Measurements from ENCODE around the gene FANCD2.
"Not testable (repeated sequence)": the region's sequence is repeated elsewhere in the genome, so short reads cannot be mapped to it uniquely, and the experiment has no call there.

FANCD2 gene

DNA sequence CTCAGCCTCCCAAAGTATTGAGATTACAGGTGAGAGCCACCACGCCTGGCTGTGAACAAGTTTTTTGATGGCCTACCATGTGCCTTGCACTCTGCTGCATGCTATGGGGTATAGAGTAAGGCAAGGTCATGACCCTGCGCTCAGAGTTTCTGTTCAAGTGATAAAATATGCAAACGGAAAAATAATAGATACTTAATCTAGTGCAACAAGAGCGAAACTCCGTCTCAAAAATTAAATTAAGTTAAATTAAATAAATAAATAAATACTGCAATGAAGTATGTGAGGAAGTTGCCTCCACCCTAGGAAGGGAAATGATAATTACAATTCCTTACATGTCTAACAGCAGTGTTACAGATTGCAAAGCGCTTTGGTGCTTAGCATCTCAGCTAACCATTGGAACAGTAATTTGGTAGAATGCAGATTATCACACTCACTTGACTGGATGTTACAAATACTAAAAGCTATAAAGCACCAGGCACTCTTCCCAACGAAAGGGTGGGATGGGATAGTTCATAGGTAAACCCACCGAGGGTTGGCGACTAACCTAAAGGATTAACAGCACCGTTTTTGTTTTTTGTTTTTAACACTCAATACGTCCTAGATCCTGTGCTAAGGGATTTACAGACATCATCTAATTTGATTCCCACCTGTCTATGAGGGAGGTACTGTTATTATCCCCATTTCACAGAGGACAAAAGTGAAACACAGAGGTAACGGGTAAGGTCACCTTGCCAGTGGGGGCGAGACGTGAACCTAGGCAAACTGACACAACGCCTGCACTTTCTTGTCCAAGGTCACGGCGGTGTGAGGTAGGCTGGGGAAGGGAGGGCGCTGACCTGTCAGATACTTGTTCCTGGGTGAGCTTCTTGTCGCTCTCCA, 793 bp upstream of the FANCD2 start:
- DNase-seq, result no peak
- no peaks in the 10 kb centered on the region for H3K9me3 Mint-ChIP-seq
- peaks cover 31% of the 10 kb centered on the region for H3K4me1 Mint-ChIP-seq
- no peaks in the 10 kb centered on the region for H3K27me3 Mint-ChIP-seq
- peak overlapping the region; percentile 98 for H3K4me3 Mint-ChIP-seq
- peaks cover 27% of the 10 kb centered on the region for H3K36me3 Mint-ChIP-seq
- H3K27ac Mint-ChIP-seq, result peak overlapping the region; percentile 97
- CTCF ChIA-PET, result interaction anchor here (0.8 to 1.0 kb wide), 2 partner anchors 9 to 95 kb away, joined by 3 to 5 read pairs; no protein-coding TSS in a partner anchor

DNA sequence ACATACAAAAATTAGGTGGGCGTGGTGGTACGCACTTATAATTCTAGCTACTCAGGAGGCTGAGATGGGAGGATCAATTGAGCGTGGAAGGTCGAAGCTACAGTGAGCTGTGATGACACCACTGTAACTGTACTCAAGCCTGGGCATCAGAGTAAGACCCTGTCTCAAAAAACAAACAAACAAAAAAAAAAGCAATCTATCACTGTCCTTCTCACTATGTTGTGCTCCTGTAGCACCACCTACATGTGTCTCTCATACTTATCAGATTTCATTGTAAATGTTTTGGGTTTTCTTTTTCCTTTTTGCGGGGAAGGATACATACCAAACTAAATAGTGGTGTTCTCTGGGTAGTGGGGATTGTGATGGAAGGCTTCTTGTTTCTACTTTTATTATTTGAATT, 14.8 kb downstream of the FANCD2 start:
- no peak for DNase-seq
- Mint-ChIP-seq H3K36me3 (peaks cover 46% of the 10 kb centered on the region), H3K9me3 (no peaks in the 10 kb centered on the region), H3K4me3 (no peak overlapping the region), H3K4me1 (no peaks in the 10 kb centered on the region), H3K27ac (peak overlapping the region; percentile 75), H3K27me3 (no peaks in the 10 kb centered on the region)
- CTCF ChIA-PET, result no interaction called here

- H3K36me3 Mint-ChIP-seq, result peaks cover 52% of the 10 kb centered on the region
- H3K4me3 Mint-ChIP-seq, result no peak overlapping the region
- H3K4me1 Mint-ChIP-seq, result no peaks in the 10 kb centered on the region
- CTCF ChIA-PET, result interaction anchor here (1.2 kb wide), 1 partner anchor 239 kb away, joined by 3 read pairs; no protein-coding TSS in a partner anchor
- no peak overlapping the region for H3K27ac Mint-ChIP-seq
- no peak for DNase-seq
- no peaks in the 10 kb centered on the region for H3K9me3 Mint-ChIP-seq
- H3K27me3 Mint-ChIP-seq, result no peaks in the 10 kb centered on the region
These were observed 21.6 kb downstream of the FANCD2 start for GRCh38 chr3:10047876-10048275.

DNA sequence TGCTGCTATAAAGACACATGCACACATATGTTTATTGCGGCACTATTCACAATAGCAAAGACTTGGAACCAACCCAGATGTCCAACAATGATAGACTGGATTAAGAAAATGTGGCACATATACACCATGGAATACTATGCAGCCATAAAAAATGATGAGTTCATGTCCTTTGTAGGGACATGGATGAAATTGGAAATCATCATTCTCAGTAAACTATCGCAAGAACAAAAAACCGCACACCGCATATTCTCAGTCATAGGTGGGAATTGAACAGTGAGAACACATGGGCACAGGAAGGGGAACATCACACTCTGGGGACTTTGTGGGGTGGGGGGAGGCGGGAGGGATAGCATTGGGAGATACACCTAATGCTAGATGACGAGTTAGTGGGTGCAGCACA, 26.8 kb downstream of the FANCD2 start:
- H3K4me3 Mint-ChIP-seq, H3K27me3 Mint-ChIP-seq, H3K9me3 Mint-ChIP-seq, DNase-seq, H3K4me1 Mint-ChIP-seq, CTCF ChIA-PET: not testable (repeated sequence)
- H3K27ac Mint-ChIP-seq, result peak overlapping the region; percentile 47
- peaks cover 46% of the 10 kb centered on the region for H3K36me3 Mint-ChIP-seq

- no peak overlapping the region for H3K27ac Mint-ChIP-seq
- H3K4me3 Mint-ChIP-seq, result no peak overlapping the region
- no peaks in the 10 kb centered on the region for H3K4me1 Mint-ChIP-seq
- peaks cover 38% of the 10 kb centered on the region for H3K36me3 Mint-ChIP-seq
- H3K27me3 Mint-ChIP-seq, result no peaks in the 10 kb centered on the region
- no peak for DNase-seq
- no peaks in the 10 kb centered on the region for H3K9me3 Mint-ChIP-seq
- CTCF ChIA-PET, result no interaction called here
These were observed 28.9 kb downstream of the FANCD2 start for GRCh38 chr3:10055097-10055496.

GRCh38 chr3:10070077-10070476, 43.8 kb downstream of the FANCD2 start:
- H3K9me3 Mint-ChIP-seq, H3K27ac Mint-ChIP-seq, H3K27me3 Mint-ChIP-seq, DNase-seq, CTCF ChIA-PET, H3K4me1 Mint-ChIP-seq, H3K4me3 Mint-ChIP-seq: not testable (repeated sequence)
- peaks cover 54% of the 10 kb centered on the region for H3K36me3 Mint-ChIP-seq

DNA sequence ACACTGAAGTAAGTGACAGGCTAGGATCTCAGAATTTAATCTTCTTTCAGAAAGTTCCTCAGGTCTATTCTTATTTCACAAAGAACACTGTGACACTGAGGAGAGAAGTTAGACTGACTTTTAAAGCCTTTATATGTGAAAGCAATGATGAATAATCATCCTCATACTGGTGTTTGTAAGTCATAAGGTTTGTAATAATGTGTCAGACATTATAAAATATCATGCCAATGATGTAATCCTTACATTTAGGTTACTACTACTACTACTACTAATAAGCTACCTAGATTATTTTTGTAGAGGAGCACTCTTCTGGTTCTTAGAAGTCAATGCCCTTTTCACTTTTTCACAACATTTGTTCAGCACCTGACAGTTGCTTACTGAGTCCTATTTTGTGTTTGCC, 48.4 kb downstream of the FANCD2 start:
- no peak for DNase-seq
- Mint-ChIP-seq H3K4me1 (no peaks in the 10 kb centered on the region), H3K27me3 (no peaks in the 10 kb centered on the region), H3K27ac (no peak overlapping the region), H3K9me3 (no peaks in the 10 kb centered on the region), H3K4me3 (no peak overlapping the region), H3K36me3 (peaks cover 28% of the 10 kb centered on the region)
- CTCF ChIA-PET, result interaction anchor here (1.8 kb wide), 1 partner anchor 15 kb away, joined by 3 read pairs; no protein-coding TSS in a partner anchor

DNA sequence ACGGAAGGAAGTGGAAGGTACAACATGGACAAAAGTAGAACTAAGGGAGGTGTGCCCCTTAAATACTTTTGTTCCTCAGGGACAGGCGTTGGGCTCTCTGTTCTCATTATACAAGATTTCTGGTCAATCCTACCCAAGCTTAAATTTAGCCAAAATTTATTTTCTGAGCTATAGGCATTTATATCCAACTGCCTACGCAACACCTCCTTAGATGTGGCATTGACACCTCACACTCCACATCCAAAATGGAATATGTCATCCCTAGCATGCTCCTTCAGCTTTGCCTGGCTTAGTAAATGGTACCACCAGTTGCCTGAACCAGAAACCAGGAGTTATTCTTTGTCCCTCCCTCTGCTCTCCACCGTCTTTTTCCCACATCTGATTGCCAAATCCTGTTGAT, 55.6 kb downstream of the FANCD2 start:
- H3K4me1 Mint-ChIP-seq, result no peaks in the 10 kb centered on the region
- no peak overlapping the region for H3K27ac Mint-ChIP-seq
- no peak for DNase-seq
- no peaks in the 10 kb centered on the region for H3K9me3 Mint-ChIP-seq
- no peak overlapping the region for H3K4me3 Mint-ChIP-seq
- peaks cover 46% of the 10 kb centered on the region for H3K36me3 Mint-ChIP-seq
- CTCF ChIA-PET, result interaction anchor here (1.6 kb wide), 1 partner anchor 300 kb away, joined by 3 read pairs; no protein-coding TSS in a partner anchor
- no peaks in the 10 kb centered on the region for H3K27me3 Mint-ChIP-seq

DNA sequence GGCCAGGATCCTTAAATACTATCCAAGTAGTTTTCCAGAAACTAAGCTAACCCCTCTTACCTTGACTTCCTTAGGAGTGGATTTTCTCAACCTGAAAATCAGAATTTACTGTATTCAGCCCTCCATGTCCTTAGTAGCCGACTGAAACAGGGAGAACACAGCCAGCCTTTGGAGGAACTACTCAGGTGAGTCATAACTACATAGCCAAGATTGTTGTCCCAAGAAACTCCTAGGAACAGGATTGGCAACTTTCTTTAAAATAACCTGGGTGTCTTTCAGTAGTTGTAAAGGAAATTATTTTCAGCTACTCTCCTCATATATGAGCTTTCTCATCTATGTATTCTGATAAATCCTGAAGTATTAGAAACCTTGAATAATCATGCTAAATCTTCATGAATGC, 59.5 kb downstream of the FANCD2 start:
- no peaks in the 10 kb centered on the region for H3K4me1 Mint-ChIP-seq
- H3K4me3 Mint-ChIP-seq, result no peak overlapping the region
- no peak for DNase-seq
- CTCF ChIA-PET, result no interaction called here
- peaks cover 58% of the 10 kb centered on the region for H3K36me3 Mint-ChIP-seq
- H3K27me3 Mint-ChIP-seq, result no peaks in the 10 kb centered on the region
- no peak overlapping the region for H3K27ac Mint-ChIP-seq
- no peaks in the 10 kb centered on the region for H3K9me3 Mint-ChIP-seq

GRCh38 chr3:10088256-10088655, 62.0 kb downstream of the FANCD2 start:
- H3K27me3 Mint-ChIP-seq, result no peaks in the 10 kb centered on the region
- no peak for DNase-seq
- no peaks in the 10 kb centered on the region for H3K4me1 Mint-ChIP-seq
- no peaks in the 10 kb centered on the region for H3K9me3 Mint-ChIP-seq
- CTCF ChIA-PET, result no interaction called here
- H3K36me3 Mint-ChIP-seq, result peaks cover 52% of the 10 kb centered on the region
- H3K27ac Mint-ChIP-seq, result no peak overlapping the region
- no peak overlapping the region for H3K4me3 Mint-ChIP-seq

GRCh38 chr3:10090179-10090578, 63.9 kb downstream of the FANCD2 start:
- CTCF ChIA-PET, result no interaction called here
- no peaks in the 10 kb centered on the region for H3K4me1 Mint-ChIP-seq
- no peaks in the 10 kb centered on the region for H3K9me3 Mint-ChIP-seq
- DNase-seq, result no peak
- no peaks in the 10 kb centered on the region for H3K27me3 Mint-ChIP-seq
- peaks cover 46% of the 10 kb centered on the region for H3K36me3 Mint-ChIP-seq
- no peak overlapping the region for H3K4me3 Mint-ChIP-seq
- no peak overlapping the region for H3K27ac Mint-ChIP-seq

DNA sequence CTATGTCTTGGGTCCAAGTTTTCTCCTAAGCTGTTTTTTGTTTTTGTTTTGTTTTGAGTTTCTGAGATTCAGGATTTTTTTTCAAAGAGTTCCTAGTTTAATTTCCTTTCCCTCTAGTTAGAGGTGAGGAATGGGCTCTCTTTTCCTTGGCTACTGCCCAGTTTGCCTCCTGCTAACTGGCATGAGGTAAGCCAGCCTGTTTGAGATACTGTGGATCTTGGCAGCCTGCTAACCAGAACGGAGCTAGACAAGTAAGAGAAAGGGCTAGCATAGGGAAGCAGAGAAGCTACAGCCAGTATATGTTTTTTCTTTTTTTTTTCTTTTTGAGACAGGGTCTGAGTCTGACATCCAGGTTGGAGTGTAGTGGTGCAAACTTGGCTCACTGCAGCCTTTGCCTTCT, 64.5 kb downstream of the FANCD2 start:
- H3K9me3 Mint-ChIP-seq, CTCF ChIA-PET, H3K27me3 Mint-ChIP-seq, H3K27ac Mint-ChIP-seq, H3K4me1 Mint-ChIP-seq, H3K4me3 Mint-ChIP-seq, DNase-seq: not testable (repeated sequence)
- peaks cover 46% of the 10 kb centered on the region for H3K36me3 Mint-ChIP-seq

DNA sequence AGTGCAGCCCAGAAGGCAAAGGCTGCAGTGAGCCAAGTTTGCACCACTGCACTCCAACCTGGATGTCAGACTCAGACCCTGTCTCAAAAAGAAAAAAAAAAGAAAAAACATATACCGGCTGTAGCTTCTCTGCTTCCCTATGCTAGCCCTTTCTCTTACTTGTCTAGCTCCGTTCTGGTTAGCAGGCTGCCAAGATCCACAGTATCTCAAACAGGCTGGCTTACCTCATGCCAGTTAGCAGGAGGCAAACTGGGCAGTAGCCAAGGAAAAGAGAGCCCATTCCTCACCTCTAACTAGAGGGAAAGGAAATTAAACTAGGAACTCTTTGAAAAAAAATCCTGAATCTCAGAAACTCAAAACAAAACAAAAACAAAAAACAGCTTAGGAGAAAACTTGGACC, 65.2 kb downstream of the FANCD2 start:
- CTCF ChIA-PET, H3K4me3 Mint-ChIP-seq, H3K9me3 Mint-ChIP-seq, H3K4me1 Mint-ChIP-seq, DNase-seq, H3K27me3 Mint-ChIP-seq, H3K27ac Mint-ChIP-seq: not testable (repeated sequence)
- H3K36me3 Mint-ChIP-seq, result peaks cover 47% of the 10 kb centered on the region

DNA sequence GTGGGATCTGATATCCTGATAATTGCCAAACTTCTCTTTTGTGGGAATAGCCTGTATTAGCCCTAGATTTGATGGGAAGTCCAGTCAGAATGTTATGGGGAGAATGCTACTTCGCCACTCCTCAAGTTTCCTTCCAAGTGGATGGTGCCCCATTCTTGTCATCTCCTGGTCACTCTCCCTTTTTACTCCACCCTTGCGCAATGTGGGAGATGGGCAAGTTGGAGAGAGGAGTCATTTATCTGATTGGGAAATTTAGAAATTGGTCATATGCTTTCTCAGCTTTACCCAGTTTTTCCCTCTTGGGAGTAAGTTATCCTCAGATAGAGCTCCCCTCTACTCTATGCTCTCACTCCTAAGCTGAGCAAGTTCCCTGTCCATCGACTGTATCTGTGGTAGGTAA, 67.4 kb downstream of the FANCD2 start:
- peaks cover 42% of the 10 kb centered on the region for H3K36me3 Mint-ChIP-seq
- CTCF ChIA-PET, result interaction anchor here (0.6 kb wide), 1 partner anchor 183 kb away, joined by 3 read pairs; no protein-coding TSS in a partner anchor
- no peak for DNase-seq
- H3K4me1 Mint-ChIP-seq, result no peaks in the 10 kb centered on the region
- H3K27me3 Mint-ChIP-seq, result no peaks in the 10 kb centered on the region
- H3K4me3 Mint-ChIP-seq, result no peak overlapping the region
- H3K9me3 Mint-ChIP-seq, result no peaks in the 10 kb centered on the region
- H3K27ac Mint-ChIP-seq, result no peak overlapping the region

GRCh38 chr3:10099041-10099440, 72.8 kb downstream of the FANCD2 start:
- Mint-ChIP-seq H3K27ac (no peak overlapping the region), H3K27me3 (no peaks in the 10 kb centered on the region), H3K4me3 (no peak overlapping the region), H3K9me3 (no peaks in the 10 kb centered on the region), H3K36me3 (peaks cover 30% of the 10 kb centered on the region), H3K4me1 (no peaks in the 10 kb centered on the region)
- DNase-seq, result no peak
- CTCF ChIA-PET, result no interaction called here

Data from activated naive CD4-positive, alpha-beta T cell treated with anti-CD3 and anti-CD28 coated beads, Interleukin-2, amount 10 ng/mL, durations not matched to agents 7 days and 5 days (primary cell).